NCI-H510A (cell line): ENCODE measurements around the gene PRR20A.
"Not testable (repeated sequence)": the region's sequence is repeated elsewhere in the genome, so short reads cannot be mapped to it uniquely, and the experiment has no call there.

Source experiments
- DNase-seq: peaks from one replicate; lab custom pipeline; 2025; lab: John Stamatoyannopoulos, UW

The PRR20A gene

GRCh38 chr13:57140235-57140968 is at the start of gene PRR20A:
Gene PRR20A (plus strand): TSS chr13:57140918. CDS start chr13:57141305, 387 bp downstream.
- DNase-seq = not testable (repeated sequence)

GRCh38 chr13:57114945-57115344 is 25.8 kb upstream of the PRR20A start:
- DNase-seq = no peak

GRCh38 chr13:57123681-57124080 is 17.0 kb upstream of the PRR20A start:
- no peak for DNase-seq

- no peak for DNase-seq
Measured at GRCh38 chr13:57128909-57129308, 11.8 kb upstream of the PRR20A start.

- no peak for DNase-seq
Measured at GRCh38 chr13:57136093-57136492, 4.6 kb upstream of the PRR20A start.

GRCh38 chr13:57137585-57137984 is 3.1 kb upstream of the PRR20A start:
- no peak for DNase-seq

GRCh38 chr13:57138988-57139387 is 1.7 kb upstream of the PRR20A start:
- DNase-seq = no peak

GRCh38 chr13:57139781-57140180 is 937 bp upstream of the PRR20A start:
- DNase-seq = not testable (repeated sequence)

- not testable (repeated sequence) for DNase-seq
Measured at GRCh38 chr13:57147188-57147587, 6.5 kb downstream of the PRR20A start, which contains the start of gene PRR20B. Gene PRR20B (plus strand): TSS chr13:57147488. CDS start chr13:57147875, 387 bp downstream.

- not testable (repeated sequence) for DNase-seq
Measured at GRCh38 chr13:57148106-57148505, 7.4 kb downstream of the PRR20A start.

- not testable (repeated sequence) for DNase-seq
Measured at GRCh38 chr13:57153761-57154160, 13.0 kb downstream of the PRR20A start, which contains the start of gene PRR20C. Gene PRR20C (plus strand): TSS chr13:57154061. CDS start chr13:57154448, 387 bp downstream.

GRCh38 chr13:57160332-57160731 is 19.6 kb downstream of the PRR20A start, which contains the start of gene PRR20D:
Gene PRR20D (plus strand): TSS chr13:57160632. CDS start chr13:57161019, 387 bp downstream.
- DNase-seq = not testable (repeated sequence)

GRCh38 chr13:57166897-57167296 is 26.2 kb downstream of the PRR20A start, which contains the start of gene PRR20E:
Gene PRR20E (plus strand): TSS chr13:57167197. CDS start chr13:57167584, 387 bp downstream.
- DNase-seq = not testable (repeated sequence)

GRCh38 chr13:57191667-57192066 is 50.9 kb downstream of the PRR20A start:
- no peak for DNase-seq
